Neutrophil (primary cell): ENCODE measurements around the gene TBC1D22A.

ENCODE experiments used
- H3K27ac ChIP-seq: fragments of 200-600 bp; sonication (generic); 2 replicates; pipeline ENCODE4 v1.5.1; 2016; ENCODE audit warnings: mild to moderate bottlenecking, moderate library complexity
- H3K27me3 ChIP-seq: fragments of 200-600 bp; sonication (generic); 2 replicates; pipeline ENCODE4 v1.6.0; 2016; ENCODE audit warnings: mild to moderate bottlenecking
- H3K36me3 ChIP-seq: fragments of 200-600 bp; sonication (generic); 2 replicates; pipeline ENCODE4 v1.5.1; 2017
- H3K4me1 ChIP-seq, 2 experiments: fragments of 200-600 bp in 1 of 2; sonication (generic) in 1 of 2; 1 replicate in 1 of 2; 2 replicates in 1 of 2; pipeline versions ENCODE4 v1.5.1 to v1.6.1; 2013 to 2016; ENCODE audit warnings: low read depth in 1 of 2, low read length in 1 of 2, mild to moderate bottlenecking in 1 of 2, moderate library complexity in 1 of 2; ENCODE audit not compliant: control insufficient read depth in 1 of 2, insufficient read depth in 1 of 2
- H3K4me3 ChIP-seq, 2 experiments: fragments of 200-600 bp in 1 of 2; sonication (generic) in 1 of 2; 1 replicate in 1 of 2; 2 replicates in 1 of 2; pipeline ENCODE4 v1.5.1; 2013 to 2016; ENCODE audit warnings: low read depth in 1 of 2, low read length in 1 of 2, mild to moderate bottlenecking in 1 of 2, moderate library complexity in 1 of 2
- H3K9me3 ChIP-seq: fragments of 200-600 bp; sonication (generic); 2 replicates; pipeline ENCODE4 v1.5.1; 2016
- TF ChIP-seq, protein P1 (sequence below): fragments of 200-600 bp; sonication (generic); IDR thresholded peaks from 2 replicates; pipeline ENCODE4 v1.5.1; 2016; ENCODE audit warnings: antibody characterized with exemption

Gene TBC1D22A

DNA sequence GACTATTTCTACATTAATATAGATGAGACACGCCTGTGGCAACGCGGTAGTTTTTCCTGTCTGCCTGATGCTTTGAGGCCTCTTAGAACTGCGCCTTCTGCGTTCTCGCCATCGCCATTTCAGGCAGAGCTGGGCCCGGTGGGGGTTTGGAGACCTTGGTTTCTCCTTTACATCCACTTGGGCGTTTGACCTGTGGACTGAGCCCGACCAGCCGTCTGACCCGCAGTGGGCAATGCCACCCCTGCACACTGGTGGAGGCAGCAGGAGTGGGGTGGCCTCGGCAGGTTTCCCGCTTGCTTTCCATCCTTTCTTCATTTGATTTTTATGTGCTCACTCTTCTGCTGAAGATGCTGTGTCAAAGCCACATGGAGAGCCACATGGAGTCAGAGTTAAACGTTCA, 130.4 kb downstream of the TBC1D22A start:
- TF ChIP-seq, protein P1, sequence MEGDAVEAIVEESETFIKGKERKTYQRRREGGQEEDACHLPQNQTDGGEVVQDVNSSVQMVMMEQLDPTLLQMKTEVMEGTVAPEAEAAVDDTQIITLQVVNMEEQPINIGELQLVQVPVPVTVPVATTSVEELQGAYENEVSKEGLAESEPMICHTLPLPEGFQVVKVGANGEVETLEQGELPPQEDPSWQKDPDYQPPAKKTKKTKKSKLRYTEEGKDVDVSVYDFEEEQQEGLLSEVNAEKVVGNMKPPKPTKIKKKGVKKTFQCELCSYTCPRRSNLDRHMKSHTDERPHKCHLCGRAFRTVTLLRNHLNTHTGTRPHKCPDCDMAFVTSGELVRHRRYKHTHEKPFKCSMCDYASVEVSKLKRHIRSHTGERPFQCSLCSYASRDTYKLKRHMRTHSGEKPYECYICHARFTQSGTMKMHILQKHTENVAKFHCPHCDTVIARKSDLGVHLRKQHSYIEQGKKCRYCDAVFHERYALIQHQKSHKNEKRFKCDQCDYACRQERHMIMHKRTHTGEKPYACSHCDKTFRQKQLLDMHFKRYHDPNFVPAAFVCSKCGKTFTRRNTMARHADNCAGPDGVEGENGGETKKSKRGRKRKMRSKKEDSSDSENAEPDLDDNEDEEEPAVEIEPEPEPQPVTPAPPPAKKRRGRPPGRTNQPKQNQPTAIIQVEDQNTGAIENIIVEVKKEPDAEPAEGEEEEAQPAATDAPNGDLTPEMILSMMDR, result no peak
- no peak overlapping the region for H3K4me3 ChIP-seq
- H3K9me3 ChIP-seq, result no peaks in the 10 kb centered on the region
- H3K36me3 ChIP-seq, result peaks cover 64% of the 10 kb centered on the region
- H3K27ac ChIP-seq, result no peak overlapping the region
- no peaks in the 10 kb centered on the region for H3K4me1 ChIP-seq
- H3K27me3 ChIP-seq, result no peaks in the 10 kb centered on the region

DNA sequence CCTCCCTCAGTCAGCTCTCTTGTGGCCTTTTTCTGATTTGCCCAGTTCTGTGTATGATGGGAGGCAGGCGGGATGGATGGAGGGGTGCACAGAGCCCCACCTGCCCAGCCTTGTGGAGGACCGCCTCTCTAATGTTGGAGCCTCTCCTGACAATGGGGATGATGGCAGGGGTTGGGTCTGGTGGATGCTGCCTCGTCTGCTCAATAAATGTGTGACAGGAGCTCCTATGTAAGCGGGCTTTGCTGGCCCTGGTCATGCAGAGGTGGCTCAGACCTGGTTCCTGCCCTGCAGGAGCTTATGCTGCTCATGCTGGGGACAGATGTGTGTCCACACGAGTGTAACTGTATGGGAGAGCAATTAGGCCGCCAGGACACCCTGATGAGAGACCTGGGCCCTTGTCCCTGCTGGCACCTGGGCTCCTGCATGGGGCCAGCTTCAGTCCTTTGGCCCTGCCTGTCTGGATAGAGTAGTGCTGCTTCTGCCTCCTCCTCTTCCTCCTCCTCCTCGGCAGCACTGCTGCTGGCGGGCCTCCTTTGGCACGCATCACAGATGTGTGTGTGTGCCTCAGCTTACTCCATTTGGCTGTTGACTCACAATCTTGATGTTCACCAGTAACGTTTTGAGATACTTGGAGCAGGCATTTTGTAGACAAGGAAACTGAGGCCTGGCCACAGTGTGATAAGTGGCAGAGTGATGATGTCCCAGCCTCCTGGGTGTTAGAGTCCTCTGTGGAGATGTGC, 131.0 kb downstream of the TBC1D22A start:
- peaks cover 59% of the 10 kb centered on the region for H3K36me3 ChIP-seq
- H3K4me1 ChIP-seq, result no peaks in the 10 kb centered on the region
- TF ChIP-seq, protein P1, result no peak
- H3K4me3 ChIP-seq, result no peak overlapping the region
- H3K9me3 ChIP-seq, result no peaks in the 10 kb centered on the region
- H3K27me3 ChIP-seq, result no peaks in the 10 kb centered on the region
- H3K27ac ChIP-seq, result no peak overlapping the region

DNA sequence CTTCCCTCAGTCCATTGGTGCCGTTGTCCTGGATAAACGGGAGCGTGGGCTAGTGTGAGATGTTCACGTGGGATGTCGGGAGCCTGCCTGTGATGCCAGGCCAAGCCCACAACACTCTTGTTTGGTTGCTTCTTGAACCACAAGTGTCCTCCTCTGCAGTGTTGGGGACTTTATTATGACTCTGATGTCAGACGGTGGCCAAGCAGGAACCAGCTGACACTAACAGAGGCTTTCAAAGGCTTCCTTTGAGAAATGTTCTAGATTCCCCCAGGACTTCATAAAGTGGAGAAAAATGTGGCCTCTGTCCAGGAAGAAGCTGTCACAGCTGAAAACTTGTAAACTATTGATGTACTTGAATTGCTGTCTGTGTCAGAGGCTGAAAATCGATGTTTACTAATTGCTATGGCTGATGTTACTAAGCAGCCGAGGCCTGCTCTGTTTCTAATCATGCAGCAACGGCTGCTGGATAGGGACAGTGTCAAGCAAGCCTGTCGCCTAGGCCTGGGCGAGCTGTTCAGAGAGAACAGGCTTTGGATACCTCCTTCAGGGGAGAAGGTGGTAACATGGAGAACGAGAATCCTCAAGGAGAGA, 131.7 kb downstream of the TBC1D22A start:
- TF ChIP-seq, protein P1, result no peak
- no peak overlapping the region for H3K27ac ChIP-seq
- no peak overlapping the region for H3K4me3 ChIP-seq
- H3K9me3 ChIP-seq, result no peaks in the 10 kb centered on the region
- H3K36me3 ChIP-seq, result peaks cover 59% of the 10 kb centered on the region
- H3K27me3 ChIP-seq, result no peaks in the 10 kb centered on the region
- no peaks in the 10 kb centered on the region for H3K4me1 ChIP-seq

DNA sequence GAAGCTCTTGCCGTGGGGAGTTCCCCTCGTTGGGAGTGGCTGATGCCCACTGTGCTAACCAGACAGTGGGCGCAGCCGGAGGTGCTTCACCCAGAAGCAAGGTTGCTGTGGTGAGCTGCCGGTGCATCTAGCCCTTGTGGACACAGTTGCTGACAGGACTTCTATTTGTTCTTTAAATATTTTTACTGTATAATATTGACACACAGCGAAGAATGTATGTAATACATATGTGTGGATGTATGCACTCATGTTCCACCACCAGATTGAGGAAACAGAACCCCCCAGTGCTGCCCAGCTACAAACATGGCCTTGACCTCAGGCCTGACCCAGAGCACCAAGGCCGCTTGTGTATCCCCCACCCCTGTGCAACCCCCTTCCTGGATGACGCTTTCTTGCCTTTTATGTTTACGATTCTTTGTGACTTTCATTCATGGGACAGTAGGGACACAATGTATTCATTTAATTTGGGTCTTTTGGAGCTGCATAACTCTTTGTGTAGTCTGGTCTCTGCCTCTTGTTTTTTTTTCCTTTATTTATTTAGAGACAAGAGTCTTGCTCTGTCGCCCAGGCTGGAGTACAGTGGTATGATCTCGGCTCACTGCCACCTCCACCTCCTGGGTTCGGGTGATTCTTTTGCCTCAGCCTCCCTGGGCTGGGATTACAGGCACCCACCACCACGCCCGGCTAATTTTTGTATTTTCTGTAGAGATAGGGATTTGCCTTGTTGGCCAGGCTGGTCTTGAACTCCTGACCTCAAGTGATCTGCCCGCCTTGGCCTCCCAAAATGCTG, 132.6 kb downstream of the TBC1D22A start:
- no peak overlapping the region for H3K4me3 ChIP-seq
- H3K9me3 ChIP-seq, result no peaks in the 10 kb centered on the region
- H3K36me3 ChIP-seq, result peaks cover 56% of the 10 kb centered on the region
- TF ChIP-seq, protein P1, result no peak
- no peak overlapping the region for H3K27ac ChIP-seq
- no peaks in the 10 kb centered on the region for H3K27me3 ChIP-seq
- H3K4me1 ChIP-seq, result no peaks in the 10 kb centered on the region

DNA sequence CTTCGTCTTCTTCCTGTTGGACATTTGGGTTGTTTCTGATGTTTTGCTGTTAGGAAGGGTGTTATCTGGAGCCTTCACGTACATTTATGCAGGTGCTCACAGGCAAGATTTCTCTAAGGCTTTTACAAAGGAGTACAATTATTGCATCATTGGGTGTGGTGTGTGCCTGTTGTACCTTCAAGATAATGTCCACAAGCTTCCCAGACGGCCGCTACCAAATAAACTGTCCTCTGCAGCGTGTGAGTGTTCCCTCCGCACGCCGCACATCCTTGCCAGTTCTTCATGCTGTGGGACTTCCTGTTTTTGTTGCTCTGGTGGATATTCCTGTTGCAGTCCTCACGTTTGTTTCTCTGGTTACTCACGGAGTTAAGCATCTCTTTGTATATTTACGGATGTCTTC, 133.3 kb downstream of the TBC1D22A start:
- peak overlapping the region; percentile 41 for H3K27ac ChIP-seq
- TF ChIP-seq, protein P1, result no peak
- peaks cover 56% of the 10 kb centered on the region for H3K36me3 ChIP-seq
- H3K4me3 ChIP-seq, result no peak overlapping the region
- H3K4me1 ChIP-seq, result peaks cover 5 to 6% of the 10 kb centered on the region in 2 experiments
- H3K9me3 ChIP-seq, result no peaks in the 10 kb centered on the region
- no peaks in the 10 kb centered on the region for H3K27me3 ChIP-seq
